ENCODE data around the gene SLC27A1.

DNA sequence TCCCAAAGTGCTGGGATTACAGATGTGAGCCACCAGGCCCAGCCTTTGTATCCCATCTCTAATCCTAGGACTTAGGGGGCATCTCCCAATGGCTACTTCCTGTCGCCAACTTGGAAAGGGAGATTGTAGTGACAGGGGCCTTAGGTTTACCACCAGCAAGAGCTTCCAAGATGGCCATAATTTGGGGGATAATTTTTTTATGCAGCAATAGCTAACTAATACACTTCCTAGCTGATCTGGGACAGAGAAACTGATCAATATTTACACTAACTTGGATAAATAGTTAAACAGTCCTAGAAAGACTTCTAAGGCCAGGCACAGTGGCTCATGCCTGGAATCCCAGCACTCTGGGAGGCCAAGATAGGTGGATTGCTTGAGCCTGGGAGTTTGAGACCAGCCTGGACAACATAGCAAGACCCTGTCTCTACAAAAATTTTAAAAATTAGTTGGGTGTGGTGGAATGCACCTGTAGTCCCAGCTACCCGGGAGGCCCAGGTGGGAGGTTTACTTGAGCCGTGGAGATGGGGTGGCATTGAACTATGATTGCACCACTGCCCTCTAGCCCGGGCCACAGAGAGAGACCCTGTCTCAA, 79.8 kb downstream of the SLC27A1 start:
- TF ChIP-seq POLR2AphosphoS5 (IDR thresholded peaks at IDR 0.05; ENCODE audit: insufficient read depth, low read depth, low read length) (no peak), CTCF (IDR thresholded peaks at IDR 0.05; ENCODE audit: extremely low read depth in 1 of 2, insufficient read depth in 1 of 2, low read depth in 1 of 2, low read length in 2 of 2) (no peak), EZH2 (IDR thresholded peaks at IDR 0.05; ENCODE audit: borderline replicate concordance, low read depth, low read length, severe bottlenecking) (no peak), GATA2 (IDR thresholded peaks at IDR 0.05; ENCODE audit: insufficient read depth, insufficient read length, low read depth, low read length) (no peak), MAX (IDR thresholded peaks at IDR 0.05; ENCODE audit: insufficient read depth, insufficient read length) (no peak), POLR2A (IDR thresholded peaks at IDR 0.05; ENCODE audit: low read depth, low read length) (no peak), MYC (IDR thresholded peaks at IDR 0.05; ENCODE audit: low read depth, low read length) (no peak), JUN (IDR thresholded peaks at IDR 0.05; ENCODE audit: borderline replicate concordance, insufficient read depth, insufficient read length, low read depth) (no peak), FOS (IDR thresholded peaks at IDR 0.05; ENCODE audit: borderline replicate concordance, insufficient read depth, low read length) (no peak)

Measured in endothelial cell of umbilical vein (primary cell).